Stimulated activated naive CD8-positive, alpha-beta T cell treated with anti-CD3 and anti-CD28 coated beads, Interleukin-15, Interleukin-2, amounts not matched to agents 100 ng/mL and 50 ng/mL, for 24 hours (primary cell): Measurements from ENCODE around the gene RCAN3.
A peak's percentile ranks its signal among the peaks of the same experiment; 100 is the strongest.

Experiments
- H3K27ac Mint-ChIP-seq: one replicate; pipeline ENCODE4 v1.8.0; 2021; ENCODE audit warnings: mild to moderate bottlenecking, mixed read lengths
- H3K27me3 Mint-ChIP-seq: one replicate; pipeline ENCODE4 v1.8.0; 2021; ENCODE audit warnings: mixed read lengths
- H3K36me3 Mint-ChIP-seq: one replicate; pipeline ENCODE4 v1.8.0; 2021; ENCODE audit warnings: low read depth, mixed read lengths
- H3K4me1 Mint-ChIP-seq: one replicate; pipeline ENCODE4 v1.8.0; 2021; ENCODE audit warnings: low read depth, mixed read lengths
- H3K4me3 Mint-ChIP-seq: one replicate; pipeline ENCODE4 v1.8.0; 2021; ENCODE audit warnings: mild to moderate bottlenecking, mixed read lengths
- H3K9me3 Mint-ChIP-seq: one replicate; pipeline ENCODE4 v1.8.0; 2021; ENCODE audit warnings: mixed read lengths

The RCAN3 gene

GRCh38 chr1:24493785-24494184 lies 8.9 kb upstream of the RCAN3 start:
- Mint-ChIP-seq H3K9me3 (no peaks in the 10 kb centered on the region), H3K4me3 (no peak overlapping the region), H3K36me3 (no peaks in the 10 kb centered on the region), H3K27ac (no peak overlapping the region), H3K27me3 (no peaks in the 10 kb centered on the region), H3K4me1 (peaks cover 27% of the 10 kb centered on the region)

- H3K27me3 Mint-ChIP-seq, result no peaks in the 10 kb centered on the region
- peak overlapping the region; percentile 72 for H3K27ac Mint-ChIP-seq
- peaks cover 44% of the 10 kb centered on the region for H3K4me1 Mint-ChIP-seq
- peaks cover 3% of the 10 kb centered on the region for H3K36me3 Mint-ChIP-seq
- H3K4me3 Mint-ChIP-seq, result peak overlapping the region; percentile 39
- peaks cover 4% of the 10 kb centered on the region for H3K9me3 Mint-ChIP-seq
These were observed 4.0 kb upstream of the RCAN3 start for GRCh38 chr1:24498589-24498988.

- Mint-ChIP-seq H3K27me3 (no peaks in the 10 kb centered on the region), H3K27ac (peak overlapping the region; percentile 90), H3K36me3 (peaks cover 13% of the 10 kb centered on the region), H3K9me3 (peaks cover 4% of the 10 kb centered on the region), H3K4me3 (peak overlapping the region; percentile 30), H3K4me1 (peaks cover 61% of the 10 kb centered on the region)
These were observed 2.1 kb upstream of the RCAN3 start for GRCh38 chr1:24500448-24501048.

GRCh38 chr1:24501371-24502064 lies 1.1 kb upstream of the RCAN3 start:
- Mint-ChIP-seq H3K36me3 (peaks cover 13% of the 10 kb centered on the region), H3K9me3 (peaks cover 4% of the 10 kb centered on the region), H3K27ac (peak overlapping the region; percentile 90), H3K27me3 (no peaks in the 10 kb centered on the region), H3K4me3 (peak overlapping the region; percentile 89), H3K4me1 (peaks cover 70% of the 10 kb centered on the region)

GRCh38 chr1:24502065-24502708 lies 449 bp upstream of the RCAN3 start:
- Mint-ChIP-seq H3K36me3 (peaks cover 13% of the 10 kb centered on the region), H3K9me3 (peaks cover 4% of the 10 kb centered on the region), H3K4me1 (peaks cover 77% of the 10 kb centered on the region)

GRCh38 chr1:24503059-24503751 lies 569 bp downstream of the RCAN3 start:
- Mint-ChIP-seq H3K27ac (peak overlapping the region; percentile 99), H3K4me1 (peaks cover 84% of the 10 kb centered on the region), H3K4me3 (peak overlapping the region; percentile 99), H3K9me3 (peaks cover 4% of the 10 kb centered on the region), H3K27me3 (no peaks in the 10 kb centered on the region), H3K36me3 (peaks cover 16% of the 10 kb centered on the region)

More at GRCh38 chr1:24502065-24502708, 449 bp upstream of the RCAN3 start:
- Mint-ChIP-seq H3K4me3 (peak overlapping the region; percentile 89), H3K27ac (peak overlapping the region; percentile 90), H3K27me3 (no peaks in the 10 kb centered on the region)

- H3K9me3 Mint-ChIP-seq, result peaks cover 2% of the 10 kb centered on the region
These were observed 1.4 kb downstream of the RCAN3 start for GRCh38 chr1:24503870-24504523.

GRCh38 chr1:24504560-24504959 lies 1.9 kb downstream of the RCAN3 start:
- peaks cover 26% of the 10 kb centered on the region for H3K36me3 Mint-ChIP-seq
- peaks cover 84% of the 10 kb centered on the region for H3K4me1 Mint-ChIP-seq
- no peaks in the 10 kb centered on the region for H3K9me3 Mint-ChIP-seq
- H3K27me3 Mint-ChIP-seq, result no peaks in the 10 kb centered on the region
- H3K27ac Mint-ChIP-seq, result peak overlapping the region; percentile 99
- peak overlapping the region; percentile 99 for H3K4me3 Mint-ChIP-seq

More at GRCh38 chr1:24503870-24504523, 1.4 kb downstream of the RCAN3 start:
- peak overlapping the region; percentile 99 for H3K27ac Mint-ChIP-seq
- peaks cover 20% of the 10 kb centered on the region for H3K36me3 Mint-ChIP-seq
- H3K4me1 Mint-ChIP-seq, result peaks cover 84% of the 10 kb centered on the region
- no peaks in the 10 kb centered on the region for H3K27me3 Mint-ChIP-seq
- H3K4me3 Mint-ChIP-seq, result peak overlapping the region; percentile 99

- Mint-ChIP-seq H3K36me3 (peaks cover 36% of the 10 kb centered on the region), H3K4me3 (peak overlapping the region; percentile 63), H3K9me3 (no peaks in the 10 kb centered on the region), H3K27ac (peak overlapping the region; percentile 83), H3K4me1 (peaks cover 85% of the 10 kb centered on the region), H3K27me3 (no peaks in the 10 kb centered on the region)
These were observed 3.2 kb downstream of the RCAN3 start for GRCh38 chr1:24505816-24506215.

GRCh38 chr1:24506691-24507381 lies 4.2 kb downstream of the RCAN3 start:
- Mint-ChIP-seq H3K4me3 (peak overlapping the region; percentile 63), H3K9me3 (no peaks in the 10 kb centered on the region), H3K27me3 (no peaks in the 10 kb centered on the region), H3K36me3 (peaks cover 43% of the 10 kb centered on the region), H3K27ac (peak overlapping the region; percentile 83), H3K4me1 (peaks cover 83% of the 10 kb centered on the region)

GRCh38 chr1:24507405-24507804 lies 4.8 kb downstream of the RCAN3 start:
- H3K4me3 Mint-ChIP-seq, result peak overlapping the region; percentile 63
- H3K4me1 Mint-ChIP-seq, result peaks cover 87% of the 10 kb centered on the region

GRCh38 chr1:24508911-24509310 lies 6.3 kb downstream of the RCAN3 start:
- Mint-ChIP-seq H3K4me1 (peaks cover 91% of the 10 kb centered on the region), H3K27ac (peak overlapping the region; percentile 53), H3K4me3 (no peak overlapping the region), H3K36me3 (peaks cover 41% of the 10 kb centered on the region), H3K27me3 (no peaks in the 10 kb centered on the region), H3K9me3 (no peaks in the 10 kb centered on the region)

More at GRCh38 chr1:24507405-24507804, 4.8 kb downstream of the RCAN3 start:
- Mint-ChIP-seq H3K9me3 (no peaks in the 10 kb centered on the region), H3K27ac (peak overlapping the region; percentile 83), H3K36me3 (peaks cover 44% of the 10 kb centered on the region), H3K27me3 (no peaks in the 10 kb centered on the region)

GRCh38 chr1:24513706-24514105 lies 11.1 kb downstream of the RCAN3 start:
- no peaks in the 10 kb centered on the region for H3K27me3 Mint-ChIP-seq
- H3K4me3 Mint-ChIP-seq, result no peak overlapping the region
- H3K9me3 Mint-ChIP-seq, result no peaks in the 10 kb centered on the region
- peaks cover 49% of the 10 kb centered on the region for H3K36me3 Mint-ChIP-seq
- no peak overlapping the region for H3K27ac Mint-ChIP-seq
- H3K4me1 Mint-ChIP-seq, result peaks cover 62% of the 10 kb centered on the region

- H3K4me3 Mint-ChIP-seq, result no peak overlapping the region
- H3K27ac Mint-ChIP-seq, result no peak overlapping the region
- H3K4me1 Mint-ChIP-seq, result peaks cover 49% of the 10 kb centered on the region
- peaks cover 45% of the 10 kb centered on the region for H3K36me3 Mint-ChIP-seq
- H3K9me3 Mint-ChIP-seq, result no peaks in the 10 kb centered on the region
- no peaks in the 10 kb centered on the region for H3K27me3 Mint-ChIP-seq
These were observed 12.3 kb downstream of the RCAN3 start for GRCh38 chr1:24514946-24515345.
